Epithelial cell of esophagus (primary cell): ENCODE measurements around the gene ABCA5.

ENCODE experiments used
- DNase-seq: peaks from one replicate; pipeline ENCODE4 v3.0.0; 2010; ENCODE audit warnings: low read depth
- H3K4me3 ChIP-seq: 2 replicates; pipeline ENCODE4 v1.5.1; 2011; ENCODE audit warnings: mild to moderate bottlenecking, low read length, control low read depth
- TF ChIP-seq, protein P1 (sequence below): IDR thresholded peaks from 2 replicates; pipeline ENCODE4 v1.5.1; 2011; ENCODE audit warnings: low read depth, mild to moderate bottlenecking, low read length, control low read depth, inconsistent platforms; ENCODE audit not compliant: insufficient read depth; ENCODE audit errors: missing control alignments

The ABCA5 gene, protein sequence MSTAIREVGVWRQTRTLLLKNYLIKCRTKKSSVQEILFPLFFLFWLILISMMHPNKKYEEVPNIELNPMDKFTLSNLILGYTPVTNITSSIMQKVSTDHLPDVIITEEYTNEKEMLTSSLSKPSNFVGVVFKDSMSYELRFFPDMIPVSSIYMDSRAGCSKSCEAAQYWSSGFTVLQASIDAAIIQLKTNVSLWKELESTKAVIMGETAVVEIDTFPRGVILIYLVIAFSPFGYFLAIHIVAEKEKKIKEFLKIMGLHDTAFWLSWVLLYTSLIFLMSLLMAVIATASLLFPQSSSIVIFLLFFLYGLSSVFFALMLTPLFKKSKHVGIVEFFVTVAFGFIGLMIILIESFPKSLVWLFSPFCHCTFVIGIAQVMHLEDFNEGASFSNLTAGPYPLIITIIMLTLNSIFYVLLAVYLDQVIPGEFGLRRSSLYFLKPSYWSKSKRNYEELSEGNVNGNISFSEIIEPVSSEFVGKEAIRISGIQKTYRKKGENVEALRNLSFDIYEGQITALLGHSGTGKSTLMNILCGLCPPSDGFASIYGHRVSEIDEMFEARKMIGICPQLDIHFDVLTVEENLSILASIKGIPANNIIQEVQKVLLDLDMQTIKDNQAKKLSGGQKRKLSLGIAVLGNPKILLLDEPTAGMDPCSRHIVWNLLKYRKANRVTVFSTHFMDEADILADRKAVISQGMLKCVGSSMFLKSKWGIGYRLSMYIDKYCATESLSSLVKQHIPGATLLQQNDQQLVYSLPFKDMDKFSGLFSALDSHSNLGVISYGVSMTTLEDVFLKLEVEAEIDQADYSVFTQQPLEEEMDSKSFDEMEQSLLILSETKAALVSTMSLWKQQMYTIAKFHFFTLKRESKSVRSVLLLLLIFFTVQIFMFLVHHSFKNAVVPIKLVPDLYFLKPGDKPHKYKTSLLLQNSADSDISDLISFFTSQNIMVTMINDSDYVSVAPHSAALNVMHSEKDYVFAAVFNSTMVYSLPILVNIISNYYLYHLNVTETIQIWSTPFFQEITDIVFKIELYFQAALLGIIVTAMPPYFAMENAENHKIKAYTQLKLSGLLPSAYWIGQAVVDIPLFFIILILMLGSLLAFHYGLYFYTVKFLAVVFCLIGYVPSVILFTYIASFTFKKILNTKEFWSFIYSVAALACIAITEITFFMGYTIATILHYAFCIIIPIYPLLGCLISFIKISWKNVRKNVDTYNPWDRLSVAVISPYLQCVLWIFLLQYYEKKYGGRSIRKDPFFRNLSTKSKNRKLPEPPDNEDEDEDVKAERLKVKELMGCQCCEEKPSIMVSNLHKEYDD (N-terminal part only)

GRCh38 chr17:69327060-69327831 is at the start of gene ABCA5:
Gene ABCA5, minus strand, starts transcription at chr17:69327133. Its CDS starts 12,718 bp downstream, at chr17:69314415.
- TF ChIP-seq, protein P1, sequence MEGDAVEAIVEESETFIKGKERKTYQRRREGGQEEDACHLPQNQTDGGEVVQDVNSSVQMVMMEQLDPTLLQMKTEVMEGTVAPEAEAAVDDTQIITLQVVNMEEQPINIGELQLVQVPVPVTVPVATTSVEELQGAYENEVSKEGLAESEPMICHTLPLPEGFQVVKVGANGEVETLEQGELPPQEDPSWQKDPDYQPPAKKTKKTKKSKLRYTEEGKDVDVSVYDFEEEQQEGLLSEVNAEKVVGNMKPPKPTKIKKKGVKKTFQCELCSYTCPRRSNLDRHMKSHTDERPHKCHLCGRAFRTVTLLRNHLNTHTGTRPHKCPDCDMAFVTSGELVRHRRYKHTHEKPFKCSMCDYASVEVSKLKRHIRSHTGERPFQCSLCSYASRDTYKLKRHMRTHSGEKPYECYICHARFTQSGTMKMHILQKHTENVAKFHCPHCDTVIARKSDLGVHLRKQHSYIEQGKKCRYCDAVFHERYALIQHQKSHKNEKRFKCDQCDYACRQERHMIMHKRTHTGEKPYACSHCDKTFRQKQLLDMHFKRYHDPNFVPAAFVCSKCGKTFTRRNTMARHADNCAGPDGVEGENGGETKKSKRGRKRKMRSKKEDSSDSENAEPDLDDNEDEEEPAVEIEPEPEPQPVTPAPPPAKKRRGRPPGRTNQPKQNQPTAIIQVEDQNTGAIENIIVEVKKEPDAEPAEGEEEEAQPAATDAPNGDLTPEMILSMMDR: no peak
- DNase-seq: peak; percentile 98
- peak within 1 kb of the TSS; percentile 81 for H3K4me3 ChIP-seq

DNA sequence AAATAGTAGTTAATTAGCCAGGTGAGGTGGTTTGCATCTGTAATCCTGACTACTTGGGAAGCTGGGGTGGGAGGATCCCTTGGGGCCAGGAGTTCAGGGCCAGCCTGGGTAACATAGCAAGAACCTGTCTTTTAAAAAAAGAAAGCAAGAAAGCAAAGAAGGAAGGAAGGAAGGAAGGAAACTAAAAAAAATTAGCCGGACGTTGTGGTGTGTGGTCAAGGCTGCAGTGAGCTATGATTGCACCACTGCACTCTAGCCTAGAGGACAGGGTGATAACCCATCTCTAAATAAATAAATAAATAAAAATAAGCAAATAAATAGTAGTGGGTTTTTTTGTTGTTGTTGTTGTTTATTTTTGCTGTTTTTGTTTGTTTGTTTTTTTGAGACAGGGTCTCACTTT is 48.3 kb upstream of the ABCA5 start:
- no peak for DNase-seq
- no peak overlapping the region for H3K4me3 ChIP-seq
- TF ChIP-seq, protein P1: no peak

DNA sequence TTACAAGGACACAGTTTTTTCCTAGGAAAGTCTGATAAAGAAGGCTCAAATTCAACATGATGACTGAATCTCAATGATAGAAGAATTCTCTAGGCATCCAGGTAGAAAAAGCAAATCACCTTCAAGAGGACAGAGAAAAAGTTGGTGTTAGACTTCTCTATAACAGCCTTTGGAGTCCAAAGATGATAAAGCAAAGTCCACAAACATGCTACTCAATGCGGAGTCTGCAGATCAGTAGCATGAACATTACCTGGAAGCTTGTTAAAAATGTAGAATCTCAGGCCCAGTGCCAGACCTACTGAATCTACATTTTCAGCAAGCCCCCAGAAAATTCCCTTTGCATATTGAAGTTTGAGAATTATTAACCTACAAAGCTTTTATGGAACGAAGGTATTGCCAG is 46.1 kb upstream of the ABCA5 start:
- no peak overlapping the region for H3K4me3 ChIP-seq
- no peak for DNase-seq
- TF ChIP-seq, protein P1: no peak

GRCh38 chr17:69367298-69367697 is 40.4 kb upstream of the ABCA5 start:
- no peak for DNase-seq
- no peak overlapping the region for H3K4me3 ChIP-seq
- TF ChIP-seq, protein P1: no peak

DNA sequence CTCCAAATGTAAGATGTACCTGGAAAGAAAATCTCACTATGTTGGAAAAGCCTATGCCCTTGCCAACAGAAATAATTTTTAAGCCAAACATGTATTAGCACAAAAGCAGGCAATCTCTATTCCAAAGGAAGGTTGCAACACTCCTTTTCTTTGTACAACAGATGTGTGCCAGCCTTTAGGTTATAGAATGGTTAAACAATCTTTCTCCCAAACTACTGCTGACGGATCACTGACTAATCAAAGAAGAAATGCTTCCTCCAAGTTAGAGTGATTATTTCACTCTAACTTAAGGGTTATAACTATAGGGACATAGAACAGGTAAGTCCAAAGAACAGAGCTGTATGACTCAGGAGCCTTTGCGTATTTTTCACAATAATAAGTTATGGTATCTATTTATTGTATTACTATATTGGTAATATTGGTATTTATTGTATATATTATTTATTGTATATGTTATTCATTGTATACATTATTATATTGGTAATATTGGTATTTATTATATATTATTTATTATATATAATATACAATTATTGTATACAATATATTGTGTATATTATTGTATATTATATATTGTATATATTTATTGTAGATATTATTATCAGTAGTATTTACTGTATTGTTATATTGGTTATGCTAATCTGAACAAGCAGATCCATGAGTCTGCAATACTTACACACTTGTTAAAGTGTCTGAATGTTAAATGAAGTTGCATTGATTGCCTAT is 36.7 kb upstream of the ABCA5 start:
- TF ChIP-seq, protein P1: no peak
- no peak overlapping the region for H3K4me3 ChIP-seq
- DNase-seq: peak; percentile 73
